Panc1 (cell line): ENCODE data around the gene GOLGA3.

Experiments used
- CTCF ChIP-seq: fragments of 450-650 bp; IDR thresholded peaks from 2 replicates; pipeline ENCODE4 v1.5.1; 2017; ENCODE audit warnings: mild to moderate bottlenecking
- POLR2AphosphoS5 ChIP-seq: IDR thresholded peaks from 2 replicates; pipeline ENCODE4 v1.6.1; 2012; ENCODE audit warnings: mild to moderate bottlenecking, low read depth, low read length, moderate library complexity

GRCh38 chr12:132719954-132720324 lies 108.7 kb downstream of the GOLGA3 start:
- TF ChIP-seq CTCF = no peak
- no peak for TF ChIP-seq POLR2AphosphoS5
